Gastrocnemius medialis (tissue), 4 donors: Measurements from ENCODE around the gene FNDC10.
"Not testable (repeated sequence)": the region's sequence is repeated elsewhere in the genome, so short reads cannot be mapped to it uniquely, and the experiment has no call there.

Experiments used
- CTCF ChIP-seq, 5 experiments: fragments of 450-650 bp in 3 of 5; fragments of 200-600 bp in 2 of 5; sonication (generic) in 2 of 5; IDR thresholded peaks in 4 of 5; conservative IDR thresholded peaks in 1 of 5; 1 replicate in 4 of 5; 2 replicates in 1 of 5; pipeline ENCODE4 v1.5.1; 2016 to 2019; ENCODE audit warnings: antibody characterized with exemption in 5 of 5, mild to moderate bottlenecking in 3 of 5, moderate library complexity in 3 of 5
- POLR2A ChIP-seq, 2 donors: fragments of 450-650 bp; IDR thresholded peaks; one replicate each; pipeline ENCODE4 v1.6.1; 2017; ENCODE audit warnings: antibody characterized with exemption in 2 of 2, mild to moderate bottlenecking in 2 of 2, moderate library complexity in 2 of 2

DNA sequence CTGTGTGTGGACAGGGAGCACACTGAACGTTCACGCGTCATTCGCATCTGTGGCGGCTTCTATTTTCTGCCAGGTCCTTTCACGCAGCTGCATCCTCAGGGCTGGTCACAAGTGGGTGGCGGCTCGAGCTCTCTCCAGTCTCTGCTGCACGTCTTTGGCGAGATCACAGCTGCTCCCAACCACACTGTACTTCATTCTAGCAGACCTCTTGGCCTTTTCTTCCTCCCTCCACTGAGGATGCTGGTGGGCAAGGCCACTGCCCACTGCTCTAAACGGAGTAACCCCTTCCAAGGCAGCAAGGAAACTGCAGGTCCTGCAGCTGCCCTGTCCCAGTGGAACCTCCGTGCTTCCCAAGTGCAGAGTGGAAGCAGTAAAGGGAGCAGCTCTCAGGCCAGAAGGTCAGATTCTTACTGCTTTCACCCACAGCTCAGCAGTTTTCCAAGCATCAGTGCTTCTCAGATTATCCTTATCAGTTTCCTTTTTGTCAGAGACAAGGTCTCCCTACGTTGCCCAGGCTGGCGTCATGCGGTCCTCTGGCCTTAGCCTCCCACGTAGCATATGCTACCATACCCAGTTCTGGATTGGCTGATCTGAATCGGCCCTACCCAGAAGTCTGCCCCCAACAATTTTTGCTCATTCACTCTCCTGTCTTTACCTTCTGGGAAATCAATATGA lies 47.8 kb upstream of the FNDC10 start:
- not testable (repeated sequence) for TF ChIP-seq POLR2A (IDR thresholded peaks at IDR 0.05); CTCF (IDR thresholded peaks at IDR 0.05 in 4 of 5, conservative IDR thresholded peaks at IDR 0.05 in 1 of 5)
